Activated naive CD8-positive, alpha-beta T cell treated with anti-CD3 and anti-CD28 coated beads for 36 hours (primary cell): ENCODE results near the gene ROPN1L. TPM values are rescaled to one million over a fixed set of nuclear protein-coding genes. Genes with fewer than 3 reads are reported as not detected.

Experiments used
- DNase-seq: peaks from one replicate; pipeline ENCODE4 v3.0.0; 2021
- H3K27ac Mint-ChIP-seq: one replicate; pipeline ENCODE4 v1.8.0; 2022; ENCODE audit warnings: mild to moderate bottlenecking, moderate library complexity, mixed read lengths
- H3K27me3 Mint-ChIP-seq: one replicate; pipeline ENCODE4 v1.8.0; 2022; ENCODE audit warnings: mild to moderate bottlenecking, mixed read lengths
- H3K36me3 Mint-ChIP-seq: one replicate; pipeline ENCODE4 v1.8.0; 2021; ENCODE audit warnings: mild to moderate bottlenecking, mixed read lengths
- H3K4me1 Mint-ChIP-seq: one replicate; pipeline ENCODE4 v1.8.0; 2021; ENCODE audit warnings: mixed read lengths
- H3K4me3 Mint-ChIP-seq: one replicate; pipeline ENCODE4 v1.8.0; 2022; ENCODE audit warnings: mild to moderate bottlenecking, moderate library complexity, mixed read lengths
- H3K9me3 Mint-ChIP-seq: one replicate; pipeline ENCODE4 v1.8.0; 2022; ENCODE audit warnings: mixed read lengths
- total RNA-seq, 2 experiments: library from RNA; stranded (reverse); gene quantifications; one replicate each; pipeline ENCODE4 v1.2.3, GENCODE V29; 2021

ROPN1L gene
- total RNA-seq, 2 experiments from 2014 or later, result not detected

GRCh38 chr5:10461041-10461440 lies 19.4 kb downstream of the ROPN1L start:
- no peak overlapping the region for H3K27ac Mint-ChIP-seq
- no peaks in the 10 kb centered on the region for H3K9me3 Mint-ChIP-seq
- no peaks in the 10 kb centered on the region for H3K27me3 Mint-ChIP-seq
- no peaks in the 10 kb centered on the region for H3K36me3 Mint-ChIP-seq
- no peak overlapping the region for H3K4me3 Mint-ChIP-seq
- no peak for DNase-seq
- no peaks in the 10 kb centered on the region for H3K4me1 Mint-ChIP-seq

- no peak overlapping the region for H3K27ac Mint-ChIP-seq
- no peak overlapping the region for H3K4me3 Mint-ChIP-seq
- peaks cover 2% of the 10 kb centered on the region for H3K4me1 Mint-ChIP-seq
- H3K9me3 Mint-ChIP-seq, result no peaks in the 10 kb centered on the region
- H3K36me3 Mint-ChIP-seq, result no peaks in the 10 kb centered on the region
- no peak for DNase-seq
- H3K27me3 Mint-ChIP-seq, result no peaks in the 10 kb centered on the region
Measured at GRCh38 chr5:10461904-10462555, 20.4 kb downstream of the ROPN1L start.

GRCh38 chr5:10463566-10463965 lies 21.9 kb downstream of the ROPN1L start:
- H3K9me3 Mint-ChIP-seq, result no peaks in the 10 kb centered on the region
- H3K4me3 Mint-ChIP-seq, result no peak overlapping the region
- no peak for DNase-seq
- no peak overlapping the region for H3K27ac Mint-ChIP-seq
- no peaks in the 10 kb centered on the region for H3K27me3 Mint-ChIP-seq
- H3K36me3 Mint-ChIP-seq, result no peaks in the 10 kb centered on the region
- H3K4me1 Mint-ChIP-seq, result peaks cover 11% of the 10 kb centered on the region

GRCh38 chr5:10464173-10464572 lies 22.5 kb downstream of the ROPN1L start:
- no peak overlapping the region for H3K4me3 Mint-ChIP-seq
- peaks cover 11% of the 10 kb centered on the region for H3K4me1 Mint-ChIP-seq
- H3K36me3 Mint-ChIP-seq, result no peaks in the 10 kb centered on the region
- H3K27me3 Mint-ChIP-seq, result no peaks in the 10 kb centered on the region
- H3K9me3 Mint-ChIP-seq, result no peaks in the 10 kb centered on the region
- H3K27ac Mint-ChIP-seq, result no peak overlapping the region
- DNase-seq, result no peak

- H3K9me3 Mint-ChIP-seq, result no peaks in the 10 kb centered on the region
- H3K4me1 Mint-ChIP-seq, result peaks cover 11% of the 10 kb centered on the region
- DNase-seq, result no peak
- H3K27me3 Mint-ChIP-seq, result no peaks in the 10 kb centered on the region
- H3K36me3 Mint-ChIP-seq, result no peaks in the 10 kb centered on the region
- no peak overlapping the region for H3K4me3 Mint-ChIP-seq
- H3K27ac Mint-ChIP-seq, result no peak overlapping the region
Measured at GRCh38 chr5:10465726-10466125, 24.0 kb downstream of the ROPN1L start.

GRCh38 chr5:10466446-10467073 lies 24.9 kb downstream of the ROPN1L start:
- Mint-ChIP-seq H3K4me1 (peaks cover 11% of the 10 kb centered on the region), H3K27ac (no peak overlapping the region), H3K4me3 (no peak overlapping the region), H3K36me3 (no peaks in the 10 kb centered on the region), H3K27me3 (no peaks in the 10 kb centered on the region), H3K9me3 (no peaks in the 10 kb centered on the region)
- DNase-seq, result no peak

GRCh38 chr5:10467281-10468198 lies 25.9 kb downstream of the ROPN1L start:
- Mint-ChIP-seq H3K27ac (no peak overlapping the region), H3K27me3 (no peaks in the 10 kb centered on the region), H3K36me3 (no peaks in the 10 kb centered on the region), H3K4me3 (no peak overlapping the region), H3K9me3 (no peaks in the 10 kb centered on the region), H3K4me1 (peaks cover 11% of the 10 kb centered on the region)
- DNase-seq, result no peak

- no peaks in the 10 kb centered on the region for H3K9me3 Mint-ChIP-seq
- H3K27ac Mint-ChIP-seq, result no peak overlapping the region
- no peak for DNase-seq
- no peak overlapping the region for H3K4me3 Mint-ChIP-seq
- H3K36me3 Mint-ChIP-seq, result no peaks in the 10 kb centered on the region
- H3K4me1 Mint-ChIP-seq, result peaks cover 11% of the 10 kb centered on the region
- H3K27me3 Mint-ChIP-seq, result no peaks in the 10 kb centered on the region
Measured at GRCh38 chr5:10468256-10468655, 26.6 kb downstream of the ROPN1L start.

GRCh38 chr5:10469253-10470050 lies 27.8 kb downstream of the ROPN1L start:
- Mint-ChIP-seq H3K27me3 (no peaks in the 10 kb centered on the region), H3K4me1 (peaks cover 11% of the 10 kb centered on the region), H3K27ac (no peak overlapping the region), H3K4me3 (no peak overlapping the region), H3K9me3 (no peaks in the 10 kb centered on the region), H3K36me3 (no peaks in the 10 kb centered on the region)
- no peak for DNase-seq

GRCh38 chr5:10470669-10471068 lies 29.0 kb downstream of the ROPN1L start:
- no peak overlapping the region for H3K27ac Mint-ChIP-seq
- no peaks in the 10 kb centered on the region for H3K36me3 Mint-ChIP-seq
- H3K27me3 Mint-ChIP-seq, result no peaks in the 10 kb centered on the region
- peaks cover 11% of the 10 kb centered on the region for H3K4me1 Mint-ChIP-seq
- no peak for DNase-seq
- H3K4me3 Mint-ChIP-seq, result no peak overlapping the region
- H3K9me3 Mint-ChIP-seq, result peaks cover 4% of the 10 kb centered on the region

GRCh38 chr5:10471677-10472076 lies 30.0 kb downstream of the ROPN1L start:
- Mint-ChIP-seq H3K27ac (no peak overlapping the region), H3K4me1 (peaks cover 11% of the 10 kb centered on the region), H3K9me3 (peaks cover 4% of the 10 kb centered on the region), H3K4me3 (no peak overlapping the region), H3K36me3 (no peaks in the 10 kb centered on the region), H3K27me3 (no peaks in the 10 kb centered on the region)
- DNase-seq, result no peak

- no peaks in the 10 kb centered on the region for H3K27me3 Mint-ChIP-seq
- H3K4me3 Mint-ChIP-seq, result no peak overlapping the region
- no peak for DNase-seq
- H3K4me1 Mint-ChIP-seq, result no peaks in the 10 kb centered on the region
- H3K36me3 Mint-ChIP-seq, result no peaks in the 10 kb centered on the region
- peaks cover 4% of the 10 kb centered on the region for H3K9me3 Mint-ChIP-seq
- H3K27ac Mint-ChIP-seq, result no peak overlapping the region
Measured at GRCh38 chr5:10474521-10475075, 32.9 kb downstream of the ROPN1L start.

- Mint-ChIP-seq H3K4me3 (no peak overlapping the region), H3K4me1 (no peaks in the 10 kb centered on the region), H3K27ac (no peak overlapping the region), H3K36me3 (no peaks in the 10 kb centered on the region), H3K9me3 (peaks cover 4% of the 10 kb centered on the region), H3K27me3 (no peaks in the 10 kb centered on the region)
- no peak for DNase-seq
Measured at GRCh38 chr5:10475931-10476676, 34.4 kb downstream of the ROPN1L start.

GRCh38 chr5:10476878-10477277 lies 35.2 kb downstream of the ROPN1L start:
- H3K9me3 Mint-ChIP-seq, result peaks cover 4% of the 10 kb centered on the region
- no peak overlapping the region for H3K27ac Mint-ChIP-seq
- H3K27me3 Mint-ChIP-seq, result no peaks in the 10 kb centered on the region
- no peaks in the 10 kb centered on the region for H3K4me1 Mint-ChIP-seq
- H3K36me3 Mint-ChIP-seq, result no peaks in the 10 kb centered on the region
- no peak for DNase-seq
- no peak overlapping the region for H3K4me3 Mint-ChIP-seq
